ENCODE measurements around the gene CDC42BPA. TPM values are rescaled to one million over a fixed set of nuclear protein-coding genes. Genes with fewer than 3 reads are reported as not detected.

The CDC42BPA gene
- total and polyA plus RNA-seq, 2 of the 13 experiments (the other 11 are each of a cell fraction or from before 2014, with no cell fraction given) = 6.5 to 16.0 TPM

- CTCF ChIA-PET (ENCODE audit: low intra/inter-chr PET ratio, low total read pairs) = no interaction called here
- FAIRE-seq (no peak), DNase-seq (ENCODE audit: low spot score) (no peak), ATAC-seq (no peak)
- Histone ChIP-seq H3K27me3 (ENCODE audit: control insufficient read depth in 1 of 2, insufficient read depth in 2 of 2, low read length in 2 of 2) (no peaks in the 10 kb centered on the region), H3K9ac (ENCODE audit: insufficient read depth, low read depth, low read length) (no peak overlapping the region), H3K4me2 (ENCODE audit: low read depth, low read length) (no peak overlapping the region), H2AFZ (ENCODE audit: low read length) (no peak overlapping the region), H3K9me3 (ENCODE audit: low read length) (no peaks in the 10 kb centered on the region), H3K4me1 (ENCODE audit: insufficient read depth, low read length) (no peaks in the 10 kb centered on the region), H4K20me1 (ENCODE audit: insufficient read depth, low read length) (no peaks in the 10 kb centered on the region), H3K79me2 (ENCODE audit: insufficient read depth, low read length) (no peaks in the 10 kb centered on the region), H3K36me3 (replicated peaks in 1 of 2; ENCODE audit: control insufficient read depth in 1 of 2, insufficient read depth in 2 of 2, low read length in 2 of 2) (peaks cover 0 to 5% of the 10 kb centered on the region in 2 experiments; a peak in 2 of 5 replicates), H3K4me3 (replicated peaks in 1 of 3; ENCODE audit: insufficient read depth in 1 of 3, low read depth in 2 of 3, low read length in 3 of 3) (no peak overlapping the region), H3K27ac (ENCODE audit: extremely low read length, insufficient read depth, low read length) (no peak overlapping the region)
- no TSS peak for BruUV-seq (replicated peaks)
- no peak for TF ChIP-seq ETV6 (CRISPR knock-in tag; conservative IDR thresholded peaks at IDR 0.05)
- no peak for TF ChIP-seq STAT5B (CRISPR knock-in tag; IDR thresholded peaks at IDR 0.05)
- TF ChIP-seq JARID2 (CRISPR knock-in tag; IDR thresholded peaks at IDR 0.05; ENCODE audit: insufficient replicate concordance) = no peak
- no peak for TF ChIP-seq THAP7 (CRISPR knock-in tag; IDR thresholded peaks at IDR 0.05)
- TF ChIP-seq EZH2 (conservative IDR thresholded peaks at IDR 0.05; ENCODE audit: low read depth, low read length) = no peak
- TF ChIP-seq SNAI1 (CRISPR knock-in tag; IDR thresholded peaks at IDR 0.05; ENCODE audit: borderline replicate concordance) = no peak
- no peak for TF ChIP-seq FOXA3 (CRISPR knock-in tag; IDR thresholded peaks at IDR 0.05)
- TF ChIP-seq HDAC2 (CRISPR knock-in tag; IDR thresholded peaks at IDR 0.05) = no peak
- TF ChIP-seq ZBTB34 (CRISPR knock-in tag; IDR thresholded peaks at IDR 0.05) = no peak
- TF ChIP-seq ZNF615 (CRISPR knock-in tag; IDR thresholded peaks at IDR 0.05; ENCODE audit: borderline replicate concordance) = no peak
- no peak for TF ChIP-seq ZNF317 (CRISPR knock-in tag; IDR thresholded peaks at IDR 0.05)
- 99% methylated on average over 3 of the region's 3 CpGs for WGBS (ENCODE audit: low lambda C conversion rate)
- intact Hi-C loops (cut with micrococcal nuclease; ENCODE audit: unreplicated experiment) (no loop called here), in situ Hi-C loops (cut with HindIII; ENCODE audit: extremely low pct_ligation_motif_present, low pct_unique_long_range_greater_than_20kb) (no loop called here)
- POLR2A ChIA-PET = no interaction called here
Measured at GRCh38 chr1:227214207-227214606, 104.1 kb downstream of the CDC42BPA start.
